AG09309 (cell line): ENCODE data around the gene SLC50A1.

Experiments
- DNase-seq: peaks from one replicate; pipeline ENCODE4 v3.0.0-alpha.2; 2010; ENCODE audit warnings: low read depth
- H3K4me3 ChIP-seq: 2 replicates; pipeline ENCODE4 v1.5.1; 2011; ENCODE audit warnings: mild to moderate bottlenecking, low read depth, low read length, moderate library complexity; ENCODE audit not compliant: control insufficient read depth
- CTCF ChIP-seq: IDR thresholded peaks from 2 replicates; pipeline ENCODE4 v1.5.1; 2011; ENCODE audit warnings: mild to moderate bottlenecking, low read depth, low read length, inconsistent platforms; ENCODE audit not compliant: insufficient read depth, control insufficient read depth; ENCODE audit errors: missing control alignments

Gene SLC50A1

GRCh38 chr1:155093911-155094621 is 41.6 kb upstream of the SLC50A1 start:
- peak; percentile 21 for DNase-seq
- H3K4me3 ChIP-seq = no peak overlapping the region
- TF ChIP-seq CTCF = peak; percentile 51

GRCh38 chr1:155094622-155094948 is 41.1 kb upstream of the SLC50A1 start:
- no peak for TF ChIP-seq CTCF
- H3K4me3 ChIP-seq = no peak overlapping the region
- no peak for DNase-seq

- no peak overlapping the region for H3K4me3 ChIP-seq
- DNase-seq = no peak
- no peak for TF ChIP-seq CTCF
Measured at GRCh38 chr1:155099331-155099730, 36.3 kb upstream of the SLC50A1 start.

GRCh38 chr1:155103325-155103724 is 32.3 kb upstream of the SLC50A1 start:
- DNase-seq = no peak
- no peak overlapping the region for H3K4me3 ChIP-seq
- TF ChIP-seq CTCF = no peak

GRCh38 chr1:155104605-155105534 is 30.8 kb upstream of the SLC50A1 start:
- no peak for DNase-seq
- TF ChIP-seq CTCF = no peak
- H3K4me3 ChIP-seq = no peak overlapping the region

- TF ChIP-seq CTCF = no peak
- H3K4me3 ChIP-seq = no peak overlapping the region
- no peak for DNase-seq
Measured at GRCh38 chr1:155105604-155106011, 30.0 kb upstream of the SLC50A1 start.
